Stimulated activated CD8-positive, alpha-beta memory T cell treated with anti-CD3 and anti-CD28 coated beads, Interleukin-7, amount 100 ng/mL, for 24 hours (primary cell): ENCODE results near the gene ABCB11.

Source experiments
- DNase-seq: peaks from one replicate; pipeline ENCODE4 v3.0.0-alpha.2; 2020; ENCODE audit warnings: low read depth

Gene ABCB11

GRCh38 chr2:168930242-168930641 is 100.9 kb downstream of the ABCB11 start:
- no peak for DNase-seq

- no peak for DNase-seq
These were observed 102.1 kb downstream of the ABCB11 start for GRCh38 chr2:168929031-168929430.

- DNase-seq = no peak
These were observed 102.9 kb downstream of the ABCB11 start for GRCh38 chr2:168928113-168928831.

- DNase-seq = no peak
These were observed 104.3 kb downstream of the ABCB11 start for GRCh38 chr2:168926621-168927386.

GRCh38 chr2:168920504-168921157 is 110.5 kb downstream of the ABCB11 start:
- no peak for DNase-seq

GRCh38 chr2:168916331-168916675 is 114.8 kb downstream of the ABCB11 start:
- no peak for DNase-seq

- DNase-seq = no peak
These were observed 115.4 kb downstream of the ABCB11 start for GRCh38 chr2:168915441-168916330.

- DNase-seq = no peak
These were observed 117.6 kb downstream of the ABCB11 start for GRCh38 chr2:168913495-168913894.

- DNase-seq = no peak
These were observed 118.2 kb downstream of the ABCB11 start for GRCh38 chr2:168912901-168913369.

- no peak for DNase-seq
These were observed 118.7 kb downstream of the ABCB11 start for GRCh38 chr2:168912466-168912865.

- no peak for DNase-seq
These were observed 120.8 kb downstream of the ABCB11 start for GRCh38 chr2:168910330-168910729.

GRCh38 chr2:168907940-168908662 is 123.0 kb downstream of the ABCB11 start:
- no peak for DNase-seq

- no peak for DNase-seq
These were observed 126.8 kb downstream of the ABCB11 start for GRCh38 chr2:168904358-168904757.

- DNase-seq = no peak
These were observed 127.2 kb downstream of the ABCB11 start for GRCh38 chr2:168903888-168904287.

GRCh38 chr2:168901003-168901402 is 130.1 kb downstream of the ABCB11 start, which contains the start of gene G6PC2:
G6PC2 (plus strand) TSS chr2:168901291; CDS start chr2:168901332, 41 bp downstream.
- DNase-seq = no peak

GRCh38 chr2:168897449-168897848 is 133.7 kb downstream of the ABCB11 start:
- DNase-seq = no peak

- DNase-seq = no peak
These were observed 134.3 kb downstream of the ABCB11 start for GRCh38 chr2:168896783-168897182.

GRCh38 chr2:168895771-168896170 is 135.4 kb downstream of the ABCB11 start:
- no peak for DNase-seq

GRCh38 chr2:168894720-168895119 is 136.4 kb downstream of the ABCB11 start:
- DNase-seq = no peak

GRCh38 chr2:168894101-168894500 is 137.0 kb downstream of the ABCB11 start:
- DNase-seq = no peak

- DNase-seq = no peak
These were observed 138.8 kb downstream of the ABCB11 start for GRCh38 chr2:168892327-168892726.
